H9 (cell line): Measurements from ENCODE around the gene MIPEP. TPM values are rescaled to one million over a fixed set of nuclear protein-coding genes. Genes with fewer than 3 reads are reported as not detected.

Experiments used
- DNase-seq: peaks from one replicate; pipeline ENCODE4 v3.0.0-alpha.2; 2017
- H2AFZ ChIP-seq: one replicate; pipeline ENCODE4 v1.6.1; 2013; ENCODE audit warnings: mild to moderate bottlenecking, low read length, control low read depth, moderate library complexity
- H2AK5ac ChIP-seq: 2 replicates; pipeline ENCODE4 v1.6.1; 2013; ENCODE audit warnings: low read length, control low read depth, mixed read lengths; ENCODE audit not compliant: insufficient read length
- H2BK120ac ChIP-seq: one replicate; pipeline ENCODE4 v1.6.1; 2013; ENCODE audit warnings: low read depth, mild to moderate bottlenecking, low read length, control low read depth, inconsistent platforms; ENCODE audit not compliant: poor library complexity, severe bottlenecking
- H2BK12ac ChIP-seq: 2 replicates; pipeline ENCODE4 v1.6.1; 2013; ENCODE audit warnings: low read length, control low read depth, mixed read lengths, low read depth; ENCODE audit not compliant: insufficient read length
- H2BK15ac ChIP-seq: 2 replicates; pipeline ENCODE4 v1.6.1; 2013; ENCODE audit warnings: low read depth, low read length, control low read depth
- H2BK20ac ChIP-seq: one replicate; pipeline ENCODE4 v1.6.1; 2013; ENCODE audit warnings: low read depth, mild to moderate bottlenecking, low read length, control low read depth, inconsistent platforms; ENCODE audit not compliant: poor library complexity, severe bottlenecking
- H2BK5ac ChIP-seq: 2 replicates; pipeline ENCODE4 v1.6.1; 2013; ENCODE audit warnings: low read length, control low read depth, mixed read lengths; ENCODE audit not compliant: insufficient read length
- H3K14ac ChIP-seq: 2 replicates; pipeline ENCODE4 v1.6.1; 2013; ENCODE audit warnings: low read length, control low read depth; ENCODE audit not compliant: insufficient read depth
- H3K18ac ChIP-seq: 2 replicates; pipeline ENCODE4 v1.6.1; 2013; ENCODE audit warnings: low read depth, mild to moderate bottlenecking, mixed read lengths, low read length, control low read depth; ENCODE audit not compliant: insufficient read length
- H3K23ac ChIP-seq: 2 replicates; pipeline ENCODE4 v1.6.1; 2013; ENCODE audit warnings: low read length, control low read depth, mixed read lengths, low read depth; ENCODE audit not compliant: insufficient read length
- H3K23me2 ChIP-seq: 2 replicates; pipeline ENCODE4 v1.6.1; 2013; ENCODE audit warnings: low read depth, mild to moderate bottlenecking, mixed read lengths, low read length, control low read depth; ENCODE audit not compliant: insufficient read length, poor library complexity, severe bottlenecking
- H3K27ac ChIP-seq: 2 replicates; pipeline ENCODE4 v1.5.1; 2013; ENCODE audit warnings: low read length, control low read depth, mixed read lengths, low read depth; ENCODE audit not compliant: insufficient read length
- H3K27me3 ChIP-seq: 2 replicates; pipeline ENCODE4 v1.6.1; 2013; ENCODE audit warnings: low read length, control low read depth, inconsistent platforms; ENCODE audit not compliant: insufficient read depth
- H3K4ac ChIP-seq: 2 replicates; pipeline ENCODE4 v1.6.1; 2013; ENCODE audit warnings: low read depth, mild to moderate bottlenecking, control low read depth, inconsistent platforms, low read length, moderate library complexity
- H3K4me1 ChIP-seq: 2 replicates; pipeline ENCODE4 v1.6.1; 2013; ENCODE audit warnings: low read length, control low read depth, inconsistent platforms; ENCODE audit not compliant: insufficient read depth
- H3K4me2 ChIP-seq: 2 replicates; pipeline ENCODE4 v1.6.1; 2013; ENCODE audit warnings: low read length, control low read depth, mixed read lengths; ENCODE audit not compliant: insufficient read length, insufficient read depth
- H3K56ac ChIP-seq: 2 replicates; pipeline ENCODE4 v1.6.1; 2013; ENCODE audit warnings: low read depth, mild to moderate bottlenecking, mixed read lengths, low read length, control low read depth; ENCODE audit not compliant: insufficient read length
- H3K79me1 ChIP-seq: 2 replicates; pipeline ENCODE4 v1.6.1; 2013; ENCODE audit warnings: low read depth, mild to moderate bottlenecking, moderate library complexity, low read length, control low read depth, inconsistent platforms; ENCODE audit not compliant: insufficient read depth, poor library complexity, severe bottlenecking
- H3K79me2 ChIP-seq: 2 replicates; pipeline ENCODE4 v1.6.1; 2013; ENCODE audit warnings: low read length, control low read depth, inconsistent platforms; ENCODE audit not compliant: insufficient read depth
- H3K9ac ChIP-seq: 2 replicates; pipeline ENCODE4 v1.6.1; 2013; ENCODE audit warnings: low read length, control low read depth, mixed read lengths; ENCODE audit not compliant: insufficient read length; ENCODE audit errors: extremely low read depth
- H3K9me3 ChIP-seq: one replicate; pipeline ENCODE4 v1.6.1; 2013; ENCODE audit warnings: low read depth, low read length, inconsistent platforms; ENCODE audit not compliant: control insufficient read depth
- H3T11ph ChIP-seq: one replicate; pipeline ENCODE4 v1.6.1; 2013; ENCODE audit warnings: mild to moderate bottlenecking, low read length, control low read depth, inconsistent platforms
- H4K20me1 ChIP-seq: one replicate; pipeline ENCODE4 v1.6.1; 2013; ENCODE audit not compliant: control insufficient read depth, insufficient read length, insufficient read depth
- H4K5ac ChIP-seq: 2 replicates; pipeline ENCODE4 v1.6.1; 2013; ENCODE audit warnings: low read depth, mild to moderate bottlenecking, mixed read lengths, low read length, control low read depth; ENCODE audit not compliant: insufficient read length
- H4K8ac ChIP-seq: replicated peaks from 2 replicates; pipeline ENCODE4 v1.6.1; 2013; ENCODE audit warnings: low read length, control low read depth, mixed read lengths, low read depth; ENCODE audit not compliant: insufficient read length
- H4K91ac ChIP-seq: 2 replicates; pipeline ENCODE4 v1.6.1; 2013; ENCODE audit warnings: low read depth, mild to moderate bottlenecking, moderate library complexity, mixed read lengths, low read length, control low read depth; ENCODE audit not compliant: insufficient read length
- H3K27ac Mint-ChIP-seq, 3 experiments: 2 replicates in 2 of 3; 3 replicates in 1 of 3; pipeline ENCODE4 v1.8.0; 2020 to 2021; ENCODE audit warnings: mixed read lengths in 3 of 3, mild to moderate bottlenecking in 1 of 3, moderate library complexity in 1 of 3
- H3K27me3 Mint-ChIP-seq: 2 replicates; pipeline ENCODE4 v1.8.0; 2021; ENCODE audit warnings: low read depth, mild to moderate bottlenecking, moderate library complexity, mixed read lengths
- H3K36me3 Mint-ChIP-seq, 3 experiments: 2 replicates in 2 of 3; 3 replicates in 1 of 3; pipeline ENCODE4 v1.8.0; 2020 to 2021; ENCODE audit warnings: low read depth in 3 of 3, mixed read lengths in 3 of 3; ENCODE audit not compliant: insufficient read depth in 1 of 3
- H3K4me1 Mint-ChIP-seq, 2 experiments: 2 replicates each; pipeline ENCODE4 v1.8.0; 2020; ENCODE audit warnings: mixed read lengths in 2 of 2
- H3K4me3 Mint-ChIP-seq, 2 experiments: 2 replicates in 1 of 2; 3 replicates in 1 of 2; pipeline ENCODE4 v1.8.0; 2020 to 2021; ENCODE audit warnings: mild to moderate bottlenecking in 2 of 2, mixed read lengths in 2 of 2, moderate library complexity in 1 of 2
- H3K9me3 Mint-ChIP-seq, 2 experiments: 2 replicates in 1 of 2; 3 replicates in 1 of 2; pipeline ENCODE4 v1.8.0; 2020; ENCODE audit warnings: mild to moderate bottlenecking in 2 of 2, mixed read lengths in 2 of 2, moderate library complexity in 1 of 2
- CTCF ChIP-seq: fragments of 200-600 bp; sonication (generic); conservative IDR thresholded peaks from 3 replicates; pipeline ENCODE4 v1.8.0; 2021; ENCODE audit warnings: antibody characterized with exemption, mild to moderate bottlenecking
- WGBS: extraction: QIAGEN DNeasy Blood & Tissue Kit; methylation state at CpG from one replicate; pipeline ENCODE4 v1.1.7; 2013; ENCODE audit warnings: missing lambda C conversion rate, low lambda C conversion rate, mixed read lengths; ENCODE audit not compliant: insufficient read length; ENCODE audit errors: extremely low coverage; 5-methylcytosine and 5-hydroxymethylcytosine counted together
- total RNA-seq: library from RNA; stranded (reverse); gene quantifications from 2 replicates; pipeline ENCODE4 v1.2.1, GENCODE V29; 2021

MIPEP gene
- total RNA-seq, 1 experiment from 2014 or later = 18.5 TPM

- Histone ChIP-seq H4K20me1 (no peaks in the 10 kb centered on the region), H4K91ac (no peak overlapping the region), H2BK15ac (no peak overlapping the region), H3K4me1 (no peaks in the 10 kb centered on the region), H3K4me2 (no peak overlapping the region), H3K4ac (no peak overlapping the region), H3K18ac (no peak overlapping the region), H3K9ac (no peak overlapping the region), H3K14ac (no peak overlapping the region), H3K23me2 (no peaks in the 10 kb centered on the region), H3K79me1 (no peaks in the 10 kb centered on the region), H3K27me3 (no peaks in the 10 kb centered on the region), H3K79me2 (no peaks in the 10 kb centered on the region), H2AK5ac (no peak overlapping the region), H2BK20ac (no peak overlapping the region), H2BK5ac (no peak overlapping the region), H3K9me3 (no peaks in the 10 kb centered on the region), H3K56ac (no peak overlapping the region), H4K5ac (no peak overlapping the region), H3K27ac (no peak overlapping the region), H3T11ph (no peak overlapping the region), H4K8ac (no peak overlapping the region), H2BK120ac (no peak overlapping the region), H2BK12ac (no peak overlapping the region), H3K23ac (no peak overlapping the region), H2AFZ (no peak overlapping the region)
- H3K4me3 Mint-ChIP-seq = no peak overlapping the region
- peaks cover 2% of the 10 kb centered on the region; the same call in 1 of the 2 replicates for H3K27me3 Mint-ChIP-seq
- no CpG with 5 or more reads among the region's 5 CpGs for WGBS
- no peak for DNase-seq
- H3K4me1 Mint-ChIP-seq = peaks cover 36% of the 10 kb centered on the region in 2 experiments
- H3K36me3 Mint-ChIP-seq = no peaks in the 10 kb centered on the region
- H3K27ac Mint-ChIP-seq = no peak overlapping the region
- TF ChIP-seq CTCF = no peak
- no peaks in the 10 kb centered on the region for H3K9me3 Mint-ChIP-seq
These were observed 188.0 kb downstream of the MIPEP start for GRCh38 chr13:23701186-23701585.
